ENCODE results near the gene MUS81.

DNA sequence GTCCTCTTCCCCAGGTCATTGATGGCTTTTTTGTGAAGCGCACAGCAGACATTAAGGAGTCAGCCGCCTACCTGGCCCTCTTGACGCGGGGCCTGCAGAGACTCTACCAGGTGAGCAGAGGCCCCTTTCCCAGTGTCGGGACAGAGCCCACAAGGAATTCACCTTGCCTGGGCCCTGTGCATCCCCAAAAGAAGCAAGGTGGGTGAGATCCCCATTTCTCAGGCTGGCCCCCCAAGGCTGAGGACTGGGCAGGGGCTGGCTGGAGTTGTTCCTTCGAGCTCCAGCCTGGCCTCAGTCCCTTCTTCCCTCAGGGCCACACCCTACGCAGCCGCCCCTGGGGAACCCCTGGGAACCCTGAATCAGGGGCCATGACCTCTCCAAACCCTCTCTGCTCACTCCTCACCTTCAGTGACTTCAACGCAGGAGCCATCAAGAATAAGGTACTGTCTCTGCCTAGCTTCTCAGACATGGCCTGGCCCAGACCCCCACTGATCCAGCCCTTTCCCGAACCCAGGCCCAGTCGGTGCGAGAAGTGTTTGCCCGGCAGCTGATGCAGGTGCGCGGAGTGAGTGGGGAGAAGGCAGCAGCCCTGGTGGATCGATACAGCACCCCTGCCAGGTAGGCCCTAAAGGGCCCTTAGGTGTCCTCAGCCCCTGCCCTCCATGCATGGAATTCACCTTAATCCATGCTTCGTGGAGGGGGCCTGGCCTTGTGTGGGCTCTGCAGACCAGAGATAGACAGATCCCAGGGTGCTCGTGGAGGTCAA, 4.7 kb downstream of the MUS81 start:
- TF ChIP-seq CEBPB (IDR thresholded peaks at IDR 0.05; ENCODE audit: low read depth, low read length): no peak
- no peak for TF ChIP-seq NFE2L2 (IDR thresholded peaks at IDR 0.05; ENCODE audit: low read depth, low read length)
- TF ChIP-seq RAD21 (IDR thresholded peaks at IDR 0.05; ENCODE audit: low read length): no peak
- TF ChIP-seq POLR2A (IDR thresholded peaks at IDR 0.05; ENCODE audit: low read depth, low read length): no peak
- TF ChIP-seq SMC3 (IDR thresholded peaks at IDR 0.05; ENCODE audit: low read depth, low read length): no peak
- no peak for TF ChIP-seq USF2 (IDR thresholded peaks at IDR 0.05; ENCODE audit: low read depth, low read length)
- TF ChIP-seq, protein P1, sequence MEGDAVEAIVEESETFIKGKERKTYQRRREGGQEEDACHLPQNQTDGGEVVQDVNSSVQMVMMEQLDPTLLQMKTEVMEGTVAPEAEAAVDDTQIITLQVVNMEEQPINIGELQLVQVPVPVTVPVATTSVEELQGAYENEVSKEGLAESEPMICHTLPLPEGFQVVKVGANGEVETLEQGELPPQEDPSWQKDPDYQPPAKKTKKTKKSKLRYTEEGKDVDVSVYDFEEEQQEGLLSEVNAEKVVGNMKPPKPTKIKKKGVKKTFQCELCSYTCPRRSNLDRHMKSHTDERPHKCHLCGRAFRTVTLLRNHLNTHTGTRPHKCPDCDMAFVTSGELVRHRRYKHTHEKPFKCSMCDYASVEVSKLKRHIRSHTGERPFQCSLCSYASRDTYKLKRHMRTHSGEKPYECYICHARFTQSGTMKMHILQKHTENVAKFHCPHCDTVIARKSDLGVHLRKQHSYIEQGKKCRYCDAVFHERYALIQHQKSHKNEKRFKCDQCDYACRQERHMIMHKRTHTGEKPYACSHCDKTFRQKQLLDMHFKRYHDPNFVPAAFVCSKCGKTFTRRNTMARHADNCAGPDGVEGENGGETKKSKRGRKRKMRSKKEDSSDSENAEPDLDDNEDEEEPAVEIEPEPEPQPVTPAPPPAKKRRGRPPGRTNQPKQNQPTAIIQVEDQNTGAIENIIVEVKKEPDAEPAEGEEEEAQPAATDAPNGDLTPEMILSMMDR (conservative IDR thresholded peaks at IDR 0.05; ENCODE audit: low read depth, low read length): no peak
- no peak for TF ChIP-seq CHD1 (IDR thresholded peaks at IDR 0.05; ENCODE audit: low read depth, low read length)
- TF ChIP-seq BHLHE40 (IDR thresholded peaks at IDR 0.05; ENCODE audit: low read depth, low read length): no peak
- TF ChIP-seq, protein P2, sequence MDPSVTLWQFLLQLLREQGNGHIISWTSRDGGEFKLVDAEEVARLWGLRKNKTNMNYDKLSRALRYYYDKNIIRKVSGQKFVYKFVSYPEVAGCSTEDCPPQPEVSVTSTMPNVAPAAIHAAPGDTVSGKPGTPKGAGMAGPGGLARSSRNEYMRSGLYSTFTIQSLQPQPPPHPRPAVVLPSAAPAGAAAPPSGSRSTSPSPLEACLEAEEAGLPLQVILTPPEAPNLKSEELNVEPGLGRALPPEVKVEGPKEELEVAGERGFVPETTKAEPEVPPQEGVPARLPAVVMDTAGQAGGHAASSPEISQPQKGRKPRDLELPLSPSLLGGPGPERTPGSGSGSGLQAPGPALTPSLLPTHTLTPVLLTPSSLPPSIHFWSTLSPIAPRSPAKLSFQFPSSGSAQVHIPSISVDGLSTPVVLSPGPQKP (IDR thresholded peaks at IDR 0.05; ENCODE audit: borderline replicate concordance, low read depth, low read length): no peak
- no peak for TF ChIP-seq MAFK (IDR thresholded peaks at IDR 0.05; ENCODE audit: low read depth, low read length)
- TF ChIP-seq MXI1 (IDR thresholded peaks at IDR 0.05; ENCODE audit: borderline replicate concordance, low read depth, low read length): no peak
- TF ChIP-seq FOS (IDR thresholded peaks at IDR 0.05; ENCODE audit: low read depth, low read length): no peak

All from IMR-90 (cell line).